Fibroblast of lung (primary cell): ENCODE measurements around the gene NBEAL1.

Source experiments
- EZH2 ChIP-seq: IDR thresholded peaks from 2 replicates; pipeline ENCODE4 v1.5.1; 2012; ENCODE audit warnings: low read length, control low read depth, mild to moderate bottlenecking; ENCODE audit errors: missing control alignments
- TF ChIP-seq, protein P1 (sequence below), 2 donors: IDR thresholded peaks in 1 of 2; conservative IDR thresholded peaks in 1 of 2; 1 replicate in 1 of 2; 2 replicates in 1 of 2; pipeline ENCODE4 v1.5.1; 2011 to 2012; ENCODE audit warnings: low read length in 2 of 2, control low read depth in 1 of 2, inconsistent platforms in 1 of 2, low read depth in 1 of 2, mild to moderate bottlenecking in 1 of 2

DNA sequence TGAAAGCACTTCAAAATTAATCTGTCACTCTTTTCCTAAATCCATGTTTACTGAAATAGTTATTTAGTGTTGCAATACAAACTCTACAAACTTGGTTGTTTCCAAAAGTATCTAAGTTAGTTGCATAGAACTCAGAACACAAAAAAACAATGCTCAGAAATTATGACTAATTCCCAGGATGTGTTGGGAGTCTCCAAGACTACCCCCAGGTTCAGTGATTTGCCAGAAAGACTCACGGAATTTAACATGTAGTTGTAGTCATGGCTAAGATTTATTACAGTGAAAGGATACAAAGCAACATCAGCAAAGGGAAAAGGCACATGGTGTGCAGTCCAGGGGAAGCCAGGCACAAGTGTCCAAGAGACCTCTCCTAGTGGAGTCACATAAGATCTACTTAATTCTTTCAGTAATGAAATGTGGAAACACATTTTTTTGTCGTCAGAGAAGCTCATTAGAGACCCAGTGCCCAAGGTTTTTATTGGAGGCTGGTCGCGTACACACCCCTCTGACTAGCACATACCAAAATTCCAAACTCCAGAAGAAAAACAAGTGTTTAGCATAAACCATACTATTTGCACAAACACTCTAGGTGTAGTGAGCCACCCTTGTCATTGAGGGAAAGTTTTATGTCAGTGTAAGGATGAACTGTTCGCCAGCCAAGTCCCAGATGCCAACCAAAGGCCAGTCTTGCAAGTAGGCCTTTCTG lies 180.8 kb downstream of the NBEAL1 start:
- TF ChIP-seq, protein P1, sequence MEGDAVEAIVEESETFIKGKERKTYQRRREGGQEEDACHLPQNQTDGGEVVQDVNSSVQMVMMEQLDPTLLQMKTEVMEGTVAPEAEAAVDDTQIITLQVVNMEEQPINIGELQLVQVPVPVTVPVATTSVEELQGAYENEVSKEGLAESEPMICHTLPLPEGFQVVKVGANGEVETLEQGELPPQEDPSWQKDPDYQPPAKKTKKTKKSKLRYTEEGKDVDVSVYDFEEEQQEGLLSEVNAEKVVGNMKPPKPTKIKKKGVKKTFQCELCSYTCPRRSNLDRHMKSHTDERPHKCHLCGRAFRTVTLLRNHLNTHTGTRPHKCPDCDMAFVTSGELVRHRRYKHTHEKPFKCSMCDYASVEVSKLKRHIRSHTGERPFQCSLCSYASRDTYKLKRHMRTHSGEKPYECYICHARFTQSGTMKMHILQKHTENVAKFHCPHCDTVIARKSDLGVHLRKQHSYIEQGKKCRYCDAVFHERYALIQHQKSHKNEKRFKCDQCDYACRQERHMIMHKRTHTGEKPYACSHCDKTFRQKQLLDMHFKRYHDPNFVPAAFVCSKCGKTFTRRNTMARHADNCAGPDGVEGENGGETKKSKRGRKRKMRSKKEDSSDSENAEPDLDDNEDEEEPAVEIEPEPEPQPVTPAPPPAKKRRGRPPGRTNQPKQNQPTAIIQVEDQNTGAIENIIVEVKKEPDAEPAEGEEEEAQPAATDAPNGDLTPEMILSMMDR (conservative IDR thresholded peaks at IDR 0.05 in 1 of 2, IDR thresholded peaks at IDR 0.05 in 1 of 2; ENCODE audit: low read depth in 1 of 2, low read length in 2 of 2) = no peak
- no peak for TF ChIP-seq EZH2
